ENCODE data around the gene FHAD1. TPM values are rescaled to one million over a fixed set of nuclear protein-coding genes. Genes with fewer than 3 reads are reported as not detected.
A peak's percentile ranks its signal among the peaks of the same experiment; 100 is the strongest.

Gene FHAD1
- total RNA-seq, 1 donor from 2014 or later, result 1.3 TPM

DNA sequence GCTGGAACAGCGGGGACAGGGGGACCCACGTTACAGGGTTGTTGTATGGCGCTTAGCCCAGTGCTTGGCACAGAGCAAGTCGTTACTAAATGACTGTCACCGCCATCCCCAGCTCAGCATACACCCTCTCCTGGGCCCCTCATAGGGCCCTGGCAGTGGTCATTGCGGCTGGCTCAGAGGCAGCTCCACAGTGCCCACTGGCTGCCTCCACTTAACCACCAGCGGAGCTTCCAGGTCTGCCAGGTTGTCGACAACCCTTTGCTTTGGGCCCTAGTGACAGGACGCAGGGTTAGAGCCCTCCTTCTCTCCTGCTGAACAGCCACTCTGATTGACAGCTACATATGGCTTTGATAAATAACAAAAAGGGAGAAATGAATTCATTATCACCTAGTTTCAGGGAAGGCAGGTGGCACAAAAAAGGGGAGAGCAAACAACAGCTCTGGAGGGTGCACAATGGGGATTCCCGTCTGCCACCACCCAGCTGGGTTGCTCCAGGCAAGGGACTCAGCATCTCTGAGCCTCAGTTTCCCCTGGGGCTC lies 167.5 kb downstream of the FHAD1 start:
- TF ChIP-seq, protein P1, sequence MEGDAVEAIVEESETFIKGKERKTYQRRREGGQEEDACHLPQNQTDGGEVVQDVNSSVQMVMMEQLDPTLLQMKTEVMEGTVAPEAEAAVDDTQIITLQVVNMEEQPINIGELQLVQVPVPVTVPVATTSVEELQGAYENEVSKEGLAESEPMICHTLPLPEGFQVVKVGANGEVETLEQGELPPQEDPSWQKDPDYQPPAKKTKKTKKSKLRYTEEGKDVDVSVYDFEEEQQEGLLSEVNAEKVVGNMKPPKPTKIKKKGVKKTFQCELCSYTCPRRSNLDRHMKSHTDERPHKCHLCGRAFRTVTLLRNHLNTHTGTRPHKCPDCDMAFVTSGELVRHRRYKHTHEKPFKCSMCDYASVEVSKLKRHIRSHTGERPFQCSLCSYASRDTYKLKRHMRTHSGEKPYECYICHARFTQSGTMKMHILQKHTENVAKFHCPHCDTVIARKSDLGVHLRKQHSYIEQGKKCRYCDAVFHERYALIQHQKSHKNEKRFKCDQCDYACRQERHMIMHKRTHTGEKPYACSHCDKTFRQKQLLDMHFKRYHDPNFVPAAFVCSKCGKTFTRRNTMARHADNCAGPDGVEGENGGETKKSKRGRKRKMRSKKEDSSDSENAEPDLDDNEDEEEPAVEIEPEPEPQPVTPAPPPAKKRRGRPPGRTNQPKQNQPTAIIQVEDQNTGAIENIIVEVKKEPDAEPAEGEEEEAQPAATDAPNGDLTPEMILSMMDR (IDR thresholded peaks at IDR 0.05; ENCODE audit: unreplicated experiment), result no peak
- H3K27ac Mint-ChIP-seq, result no peak overlapping the region
- H3K4me3 Mint-ChIP-seq, result no peak overlapping the region
- peaks cover 20% of the 10 kb centered on the region for H3K27me3 Mint-ChIP-seq (ENCODE audit: low read depth)
- H3K36me3 Mint-ChIP-seq, result peaks cover 3% of the 10 kb centered on the region
- no peak for DNase-seq (ENCODE audit: low spot score in 2 of 2, unreplicated experiment in 2 of 2)
- H3K9me3 Mint-ChIP-seq, result no peaks in the 10 kb centered on the region
- H3K4me1 Mint-ChIP-seq, result peaks cover 28% of the 10 kb centered on the region

DNA sequence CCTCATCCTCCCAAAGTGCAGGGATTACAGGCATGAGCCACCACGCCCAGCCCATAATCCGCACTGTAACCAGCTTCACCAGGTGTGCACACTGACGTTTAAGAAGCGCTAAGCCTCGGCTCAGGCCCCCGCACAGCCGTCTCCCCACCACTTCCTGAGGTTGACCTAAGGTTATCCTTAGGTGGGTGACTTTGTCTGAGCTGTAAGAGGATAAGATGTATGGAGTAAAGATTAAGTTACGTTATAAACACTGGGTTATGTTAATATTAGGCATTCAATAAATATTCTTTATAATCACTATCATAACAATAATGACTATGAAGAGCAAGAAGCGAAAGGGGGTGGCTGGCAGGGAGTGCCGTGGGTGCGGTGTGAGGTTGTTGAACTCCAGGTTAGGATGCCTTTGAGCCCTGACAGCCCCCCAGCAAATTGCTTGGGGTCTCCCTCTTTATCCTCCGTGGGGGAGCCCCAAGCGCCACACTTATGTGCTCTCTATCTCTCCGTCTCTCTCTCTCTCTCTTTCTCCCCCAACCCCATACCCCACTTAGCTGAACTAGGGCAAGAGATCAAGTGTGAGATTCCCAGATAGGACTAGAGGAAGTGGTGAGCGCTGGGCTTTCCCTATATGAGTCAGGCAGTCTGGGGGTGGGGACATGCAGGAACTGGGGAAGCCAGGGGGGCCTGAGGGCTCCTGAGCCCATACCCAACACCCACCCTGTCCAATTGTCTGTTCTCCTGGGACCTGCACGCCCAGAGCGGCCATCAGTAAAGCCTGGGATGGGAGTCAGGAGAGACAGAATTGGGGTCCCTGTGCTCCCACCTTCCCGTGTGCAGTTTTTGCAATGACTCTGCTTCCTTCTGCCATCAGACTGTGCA lies 170.3 kb downstream of the FHAD1 start:
- H3K4me3 Mint-ChIP-seq, result no peak overlapping the region
- TF ChIP-seq, protein P1 (IDR thresholded peaks at IDR 0.05; ENCODE audit: unreplicated experiment), result no peak
- H3K27ac Mint-ChIP-seq, result no peak overlapping the region
- no peak for DNase-seq (ENCODE audit: low spot score in 2 of 2, unreplicated experiment in 2 of 2)
- peaks cover 3% of the 10 kb centered on the region for H3K36me3 Mint-ChIP-seq
- peaks cover 11% of the 10 kb centered on the region for H3K4me1 Mint-ChIP-seq
- no peaks in the 10 kb centered on the region for H3K9me3 Mint-ChIP-seq
- peaks cover 7% of the 10 kb centered on the region for H3K27me3 Mint-ChIP-seq (ENCODE audit: low read depth)

DNA sequence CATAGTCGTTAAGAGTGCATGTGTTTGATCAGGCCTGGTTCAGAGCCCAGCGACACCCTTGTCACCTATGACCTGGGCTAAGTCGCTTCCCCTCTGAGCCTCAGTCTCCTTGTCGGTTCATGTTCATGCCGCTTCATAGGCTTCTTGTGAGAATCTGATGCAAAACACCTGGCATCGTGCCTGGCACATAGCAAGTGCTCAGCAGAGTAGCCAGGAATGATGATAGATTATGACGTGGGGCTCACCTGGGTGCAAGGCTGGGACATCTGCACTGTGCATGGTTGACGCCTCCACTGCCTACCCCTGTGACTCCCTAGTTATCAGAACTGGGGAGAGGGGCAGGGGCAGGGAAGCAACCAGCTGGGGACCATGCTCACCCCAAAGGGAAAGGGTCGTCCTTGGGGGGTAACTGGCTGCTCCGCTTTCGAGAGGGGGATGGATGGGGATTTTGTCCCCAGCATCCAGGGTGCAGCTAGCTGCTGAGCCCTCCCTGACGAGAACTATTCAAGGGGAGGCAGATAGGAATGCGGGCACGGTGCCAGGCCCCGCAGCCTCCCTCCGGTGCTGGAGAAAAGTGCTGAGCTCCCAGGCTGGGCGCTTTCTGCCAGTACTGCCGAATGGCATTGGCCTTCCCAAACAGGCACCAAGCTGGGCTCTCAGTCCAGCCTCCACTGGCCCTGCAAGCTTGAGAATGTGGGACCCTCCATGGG lies 171.9 kb downstream of the FHAD1 start:
- Mint-ChIP-seq H3K27ac (no peak overlapping the region), H3K9me3 (no peaks in the 10 kb centered on the region), H3K4me1 (peaks cover 9% of the 10 kb centered on the region), H3K27me3 (ENCODE audit: low read depth) (peaks cover 2% of the 10 kb centered on the region), H3K4me3 (no peak overlapping the region), H3K36me3 (peaks cover 3% of the 10 kb centered on the region)
- TF ChIP-seq, protein P1 (IDR thresholded peaks at IDR 0.05; ENCODE audit: unreplicated experiment), result no peak
- DNase-seq (ENCODE audit: low spot score in 2 of 2, unreplicated experiment in 2 of 2), result peak in 1 of 2 experiments; percentile 64

DNA sequence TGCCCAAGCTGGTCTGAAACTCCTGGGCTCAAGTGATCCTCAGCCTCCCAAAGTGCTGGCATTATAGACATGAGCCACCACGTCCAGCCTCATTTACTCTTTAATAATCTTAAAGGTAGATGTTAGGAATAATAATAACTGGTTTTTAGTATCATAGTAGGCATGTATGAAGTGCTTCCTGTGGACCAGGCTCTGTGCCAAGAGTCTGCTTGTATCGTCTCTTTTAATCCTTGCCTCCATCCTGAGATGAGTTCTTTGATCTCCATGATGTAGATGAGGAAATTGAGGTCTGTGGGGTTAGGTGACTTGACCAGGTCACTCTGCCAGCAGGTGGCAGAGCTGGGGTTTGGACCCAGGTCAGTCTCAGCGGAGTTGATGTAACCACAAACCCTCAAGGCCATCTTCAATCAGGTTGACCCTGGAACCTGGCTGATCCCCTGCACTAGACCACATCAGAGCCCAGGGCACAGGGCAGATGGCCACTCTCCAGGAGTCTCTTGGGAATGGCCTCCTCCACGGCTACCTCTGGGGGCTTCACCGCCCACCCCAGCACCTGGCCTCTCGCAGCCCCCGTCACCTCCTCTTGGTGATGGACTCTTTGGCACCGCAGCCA lies 173.9 kb downstream of the FHAD1 start:
- no peaks in the 10 kb centered on the region for H3K36me3 Mint-ChIP-seq
- peaks cover 9% of the 10 kb centered on the region for H3K4me1 Mint-ChIP-seq
- TF ChIP-seq, protein P1 (IDR thresholded peaks at IDR 0.05; ENCODE audit: unreplicated experiment), result no peak
- H3K27ac Mint-ChIP-seq, result no peak overlapping the region
- H3K9me3 Mint-ChIP-seq, result no peaks in the 10 kb centered on the region
- H3K4me3 Mint-ChIP-seq, result no peak overlapping the region
- no peak for DNase-seq (ENCODE audit: low spot score in 2 of 2, unreplicated experiment in 2 of 2)
- no peaks in the 10 kb centered on the region for H3K27me3 Mint-ChIP-seq (ENCODE audit: low read depth)

DNA sequence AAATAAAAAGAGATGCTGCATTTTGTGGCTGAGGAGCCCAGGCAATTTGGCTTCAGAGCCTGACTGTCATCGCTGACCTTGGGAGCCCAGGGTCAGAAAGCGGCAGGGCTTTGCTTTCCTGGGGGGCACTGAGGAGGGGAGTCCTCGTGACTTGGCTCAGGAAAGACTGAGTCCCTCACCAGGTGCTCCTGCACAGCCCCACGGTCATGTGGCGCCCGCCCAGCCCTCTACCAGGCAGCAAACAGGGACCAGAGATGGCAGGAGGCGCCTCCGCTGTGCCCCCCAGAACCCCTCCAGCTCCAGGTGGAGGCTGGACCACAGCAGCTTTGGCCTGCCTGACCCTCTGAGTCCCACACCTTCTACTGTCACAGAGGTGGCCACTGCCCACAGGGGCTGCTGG lies 175.8 kb downstream of the FHAD1 start:
- Mint-ChIP-seq H3K27ac (no peak overlapping the region), H3K27me3 (ENCODE audit: low read depth) (no peaks in the 10 kb centered on the region), H3K4me1 (peaks cover 17% of the 10 kb centered on the region), H3K4me3 (no peak overlapping the region), H3K36me3 (peaks cover 4% of the 10 kb centered on the region), H3K9me3 (no peaks in the 10 kb centered on the region)
- TF ChIP-seq, protein P1 (IDR thresholded peaks at IDR 0.05; ENCODE audit: unreplicated experiment), result no peak
- DNase-seq (ENCODE audit: low spot score in 2 of 2, unreplicated experiment in 2 of 2), result no peak
